MV-4-11 (cell line): Measurements from ENCODE around the gene KRTAP26-1.

ENCODE experiments used
- DNase-seq: peaks from one replicate; lab custom pipeline; 2025; lab: John Stamatoyannopoulos, UW

KRTAP26-1 gene

GRCh38 chr21:30271156-30271555, 49.0 kb downstream of the KRTAP26-1 start:
- no peak for DNase-seq

- DNase-seq, result no peak
Observed at GRCh38 chr21:30269803-30270530, 50.1 kb downstream of the KRTAP26-1 start.
